Mesenchymal stem cell (in vitro differentiated cells and primary cell): ENCODE results near the gene GREM2.
A peak's percentile ranks its signal among the peaks of the same experiment; 100 is the strongest.

Experiments used
- DNase-seq: peaks from one replicate; pipeline ENCODE4 v3.0.0-alpha.2; 2013
- H2AFZ ChIP-seq: one replicate; pipeline ENCODE4 v1.6.1; 2013; ENCODE audit warnings: low read depth, mild to moderate bottlenecking, control low read depth, inconsistent platforms, low read length, moderate library complexity
- H2AK5ac ChIP-seq: 2 replicates; pipeline ENCODE4 v1.6.1; 2013; ENCODE audit warnings: low read length, moderate library complexity, mild to moderate bottlenecking, inconsistent platforms; ENCODE audit not compliant: severe bottlenecking
- H2BK120ac ChIP-seq: one replicate; pipeline ENCODE4 v1.6.1; 2013; ENCODE audit warnings: low read depth, mild to moderate bottlenecking, inconsistent platforms, low read length, moderate library complexity
- H2BK12ac ChIP-seq, 2 experiments: one replicate each; pipeline ENCODE4 v1.6.1; 2013; ENCODE audit warnings: inconsistent platforms in 2 of 2, low read length in 2 of 2, mild to moderate bottlenecking in 2 of 2, moderate library complexity in 2 of 2, control low read depth in 1 of 2
- H2BK15ac ChIP-seq: one replicate; pipeline ENCODE4 v1.6.1; 2013; ENCODE audit warnings: mild to moderate bottlenecking, low read depth, inconsistent platforms; ENCODE audit not compliant: poor library complexity, severe bottlenecking
- H2BK5ac ChIP-seq: 2 replicates; pipeline ENCODE4 v1.6.1; 2013; ENCODE audit warnings: low read depth, mild to moderate bottlenecking, low read length, control low read depth, inconsistent platforms; ENCODE audit not compliant: poor library complexity, severe bottlenecking
- H3K14ac ChIP-seq, 2 experiments: one replicate each; pipeline ENCODE4 v1.6.1; 2013; ENCODE audit warnings: inconsistent platforms in 2 of 2, low read length in 2 of 2, control low read depth in 1 of 2, mild to moderate bottlenecking in 1 of 2, moderate library complexity in 1 of 2
- H3K18ac ChIP-seq, 2 experiments: one replicate each; pipeline ENCODE4 v1.6.1; 2013; ENCODE audit warnings: inconsistent platforms in 2 of 2, low read length in 2 of 2, control low read depth in 1 of 2, low read depth in 1 of 2, mild to moderate bottlenecking in 1 of 2
- H3K23ac ChIP-seq, 2 experiments: one replicate each; pipeline ENCODE4 v1.6.1; 2013; ENCODE audit warnings: inconsistent platforms in 2 of 2, low read length in 2 of 2, mild to moderate bottlenecking in 2 of 2, moderate library complexity in 2 of 2, control low read depth in 1 of 2
- H3K27ac ChIP-seq: 2 replicates; pipeline ENCODE4 v1.5.1; 2013; ENCODE audit warnings: mild to moderate bottlenecking, moderate library complexity, low read length, control low read depth, inconsistent platforms; ENCODE audit not compliant: poor library complexity, severe bottlenecking
- H3K27me3 ChIP-seq, 2 experiments: 2 replicates each; pipeline versions ENCODE4 v1.6.1 to v1.7.0; 2013; ENCODE audit warnings: low read length in 2 of 2, mild to moderate bottlenecking in 2 of 2, moderate library complexity in 2 of 2, control low read depth in 1 of 2, inconsistent platforms in 1 of 2; ENCODE audit not compliant: control insufficient read depth in 1 of 2, insufficient read depth in 1 of 2
- H3K36me3 ChIP-seq, 2 experiments: 2 replicates each; pipeline versions ENCODE4 v1.6.1 to v1.7.0; 2013; ENCODE audit warnings: low read length in 2 of 2, control low read depth in 1 of 2, inconsistent platforms in 1 of 2, low read depth in 1 of 2, mild to moderate bottlenecking in 1 of 2; ENCODE audit not compliant: insufficient read depth in 2 of 2, control insufficient read depth in 1 of 2
- H3K4ac ChIP-seq, 2 experiments: one replicate each; pipeline ENCODE4 v1.6.1; 2013; ENCODE audit warnings: inconsistent platforms in 2 of 2, low read length in 2 of 2, mild to moderate bottlenecking in 2 of 2, moderate library complexity in 2 of 2, control low read depth in 1 of 2, low read depth in 1 of 2
- H3K4me1 ChIP-seq: 2 replicates; pipeline ENCODE4 v1.6.1; 2013; ENCODE audit warnings: low read depth, low read length, control low read depth; ENCODE audit not compliant: control insufficient read depth, insufficient read depth
- H3K4me2 ChIP-seq: 2 replicates; pipeline ENCODE4 v1.6.1; 2013; ENCODE audit warnings: low read length, mild to moderate bottlenecking, inconsistent platforms; ENCODE audit not compliant: poor library complexity, severe bottlenecking
- H3K4me3 ChIP-seq, 2 experiments: 2 replicates each; pipeline versions ENCODE4 v1.5.1 to v1.7.0; 2013; ENCODE audit warnings: low read length in 2 of 2, mild to moderate bottlenecking in 2 of 2, control low read depth in 1 of 2, low read depth in 1 of 2; ENCODE audit not compliant: insufficient read depth in 1 of 2
- H3K79me1 ChIP-seq: replicated peaks from 2 replicates; pipeline ENCODE4 v1.6.1; 2013; ENCODE audit warnings: mild to moderate bottlenecking, control low read depth, low read length, inconsistent platforms; ENCODE audit not compliant: poor library complexity, severe bottlenecking
- H3K9ac ChIP-seq: 2 replicates; pipeline ENCODE4 v1.7.0; 2013; ENCODE audit warnings: mild to moderate bottlenecking, low read length, moderate library complexity
- H3K9me3 ChIP-seq: 2 replicates; pipeline ENCODE4 v1.7.0; 2013; ENCODE audit warnings: mild to moderate bottlenecking, low read length; ENCODE audit not compliant: control insufficient read depth
- H4K8ac ChIP-seq: one replicate; pipeline ENCODE4 v1.6.1; 2013; ENCODE audit warnings: inconsistent platforms, mild to moderate bottlenecking, low read length, moderate library complexity
- H4K91ac ChIP-seq: one replicate; pipeline ENCODE4 v1.6.1; 2013; ENCODE audit warnings: mild to moderate bottlenecking, low read length, inconsistent platforms
- WGBS: methylation state at CpG from one replicate; pipeline ENCODE4 v1.1.7; 2013; ENCODE audit warnings: mixed read lengths; 5-methylcytosine and 5-hydroxymethylcytosine counted together

GREM2 gene

DNA sequence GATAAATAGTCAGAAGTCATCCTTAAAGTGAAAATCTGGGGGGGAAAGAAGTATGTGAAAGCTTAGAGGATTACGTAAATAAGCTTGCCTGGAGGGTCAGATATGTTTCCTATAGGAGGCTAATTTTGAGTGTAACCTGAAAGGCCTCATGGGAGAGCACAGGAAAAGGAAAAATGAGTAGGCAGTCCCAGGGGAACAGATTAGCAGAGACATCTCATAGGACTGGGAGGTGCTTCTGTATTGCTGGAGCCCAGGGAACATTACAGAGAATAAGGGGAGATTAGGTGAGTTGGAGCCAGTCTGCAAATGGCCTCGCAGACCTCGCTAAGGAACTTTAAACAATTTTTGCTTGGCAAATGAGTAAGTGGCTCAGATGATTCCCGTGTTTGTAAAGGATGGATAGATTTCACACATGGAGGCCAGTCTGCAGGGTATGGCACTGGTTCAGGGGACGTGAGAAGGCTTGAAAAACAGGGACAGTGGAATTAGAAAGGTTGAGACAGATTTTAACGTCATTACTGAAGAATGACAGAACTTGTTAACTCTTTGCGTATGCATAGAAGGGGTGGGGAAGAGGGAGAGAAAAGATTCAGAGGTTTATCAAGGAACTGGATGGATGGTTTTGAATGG, 149.1 kb downstream of the GREM2 start:
- no peak overlapping the region for H3K4me2 ChIP-seq
- peaks cover 4% of the 10 kb centered on the region for H3K4me1 ChIP-seq
- no peak overlapping the region for H4K8ac ChIP-seq
- H3K27ac ChIP-seq: no peak overlapping the region
- no peak overlapping the region for H3K4me3 ChIP-seq
- H3K23ac ChIP-seq: no peak overlapping the region
- no peak overlapping the region for H3K4ac ChIP-seq
- H2BK15ac ChIP-seq: no peak overlapping the region
- peaks cover 4% of the 10 kb centered on the region for H3K79me1 ChIP-seq
- no peak overlapping the region for H4K91ac ChIP-seq
- H3K9ac ChIP-seq: no peak overlapping the region
- no peak overlapping the region for H3K18ac ChIP-seq
- no peak overlapping the region for H3K14ac ChIP-seq
- no peak overlapping the region for H2BK120ac ChIP-seq
- H2AFZ ChIP-seq: no peak overlapping the region
- no peaks in the 10 kb centered on the region for H3K36me3 ChIP-seq
- H2AK5ac ChIP-seq: peak overlapping the region; percentile 68
- no peaks in the 10 kb centered on the region for H3K9me3 ChIP-seq
- no peak overlapping the region for H2BK12ac ChIP-seq
- WGBS: 82% methylated on average over 7 of the region's 7 CpGs
- no peaks in the 10 kb centered on the region for H3K27me3 ChIP-seq
- DNase-seq: peak; percentile 5
- no peak overlapping the region for H2BK5ac ChIP-seq

GRCh38 chr1:240462277-240462676, 149.7 kb downstream of the GREM2 start:
- Histone ChIP-seq H2AFZ (no peak overlapping the region), H2AK5ac (no peak overlapping the region), H2BK12ac (no peak overlapping the region), H3K36me3 (no peaks in the 10 kb centered on the region), H2BK15ac (no peak overlapping the region), H3K4ac (no peak overlapping the region), H4K8ac (no peak overlapping the region), H3K4me2 (no peak overlapping the region), H3K9ac (no peak overlapping the region), H3K18ac (no peak overlapping the region), H3K9me3 (no peaks in the 10 kb centered on the region), H3K27me3 (no peaks in the 10 kb centered on the region), H3K14ac (no peak overlapping the region), H3K4me1 (peaks cover 4% of the 10 kb centered on the region), H3K4me3 (no peak overlapping the region), H3K23ac (no peak overlapping the region), H2BK5ac (no peak overlapping the region), H3K27ac (no peak overlapping the region), H4K91ac (no peak overlapping the region), H2BK120ac (no peak overlapping the region), H3K79me1 (peaks cover 4% of the 10 kb centered on the region)
- DNase-seq: no peak
- no CpG with 5 or more reads among the region's 3 CpGs for WGBS

- no peak overlapping the region for H2BK12ac ChIP-seq
- H3K4me3 ChIP-seq: no peak overlapping the region
- no peak overlapping the region for H3K18ac ChIP-seq
- H3K36me3 ChIP-seq: no peaks in the 10 kb centered on the region
- H4K91ac ChIP-seq: no peak overlapping the region
- no peak for DNase-seq
- H2BK120ac ChIP-seq: no peak overlapping the region
- no peak overlapping the region for H2BK15ac ChIP-seq
- no peak overlapping the region for H2BK5ac ChIP-seq
- H3K23ac ChIP-seq: no peak overlapping the region
- no peak overlapping the region for H3K14ac ChIP-seq
- H3K27me3 ChIP-seq: no peaks in the 10 kb centered on the region
- H3K9me3 ChIP-seq: no peaks in the 10 kb centered on the region
- no peaks in the 10 kb centered on the region for H3K4me1 ChIP-seq
- H2AFZ ChIP-seq: no peak overlapping the region
- no peak overlapping the region for H3K4ac ChIP-seq
- no peak overlapping the region for H3K27ac ChIP-seq
- H3K79me1 ChIP-seq: peaks cover 2% of the 10 kb centered on the region
- WGBS: 100% methylated on average over 4 of the region's 5 CpGs
- H3K9ac ChIP-seq: no peak overlapping the region
- no peak overlapping the region for H4K8ac ChIP-seq
- H2AK5ac ChIP-seq: no peak overlapping the region
- H3K4me2 ChIP-seq: no peak overlapping the region
These were observed 154.8 kb downstream of the GREM2 start for GRCh38 chr1:240457203-240457602.

DNA sequence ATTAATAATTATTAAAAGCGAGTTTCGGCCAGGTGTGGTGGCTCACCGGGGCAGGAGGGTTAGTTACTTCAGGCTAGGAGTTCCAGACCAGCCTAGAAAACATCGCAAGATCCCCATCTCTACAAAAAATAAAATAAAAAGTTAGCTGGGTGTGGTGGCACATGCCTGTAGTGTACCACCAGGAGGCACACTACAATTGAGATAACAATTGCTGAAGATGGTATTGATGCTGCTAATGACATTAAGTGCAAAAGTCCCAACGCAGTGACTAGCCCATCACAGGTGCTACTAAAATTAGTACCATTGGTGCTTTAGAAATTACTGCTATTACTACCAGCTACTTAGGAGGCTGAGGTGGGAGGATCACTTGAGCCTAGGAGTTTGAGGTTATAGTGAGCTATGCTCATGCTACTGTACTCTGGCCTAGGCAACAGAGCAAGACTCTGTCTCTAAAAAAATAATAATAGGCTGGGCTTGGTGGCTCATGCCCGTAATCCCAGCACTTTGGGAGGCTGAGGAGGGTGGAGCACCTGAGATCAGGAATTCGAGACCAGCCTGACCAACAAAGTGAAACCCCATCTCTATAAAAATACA, 156.6 kb downstream of the GREM2 start:
- Histone ChIP-seq H2BK15ac (no peak overlapping the region), H3K79me1 (peaks cover 3% of the 10 kb centered on the region), H2BK120ac (no peak overlapping the region), H3K4me1 (no peaks in the 10 kb centered on the region), H3K4me2 (no peak overlapping the region), H3K18ac (no peak overlapping the region), H3K27ac (no peak overlapping the region), H2BK5ac (no peak overlapping the region), H3K9ac (no peak overlapping the region), H3K27me3 (no peaks in the 10 kb centered on the region), H2AFZ (no peak overlapping the region), H2AK5ac (no peak overlapping the region), H3K4ac (no peak overlapping the region), H3K4me3 (no peak overlapping the region), H3K14ac (no peak overlapping the region), H3K36me3 (no peaks in the 10 kb centered on the region), H3K9me3 (no peaks in the 10 kb centered on the region), H3K23ac (no peak overlapping the region), H2BK12ac (no peak overlapping the region), H4K8ac (no peak overlapping the region), H4K91ac (no peak overlapping the region)
- peak; percentile 11 for DNase-seq
- WGBS: 65% methylated on average over 4 of the region's 7 CpGs
